Kasumi-1 (cell line): ENCODE data around the gene CMSS1.
"Not testable (repeated sequence)": the region's sequence is repeated elsewhere in the genome, so short reads cannot be mapped to it uniquely, and the experiment has no call there.

ENCODE experiments used
- DNase-seq, 2 experiments: peaks; one replicate each; lab custom pipeline; 2025; lab: John Stamatoyannopoulos, UW

The CMSS1 gene

GRCh38 chr3:99818818-99819217 lies 1.2 kb downstream of the CMSS1 start:
- DNase-seq: no peak

- DNase-seq: no peak
Observed at GRCh38 chr3:99823723-99824711, 6.4 kb downstream of the CMSS1 start.

DNA sequence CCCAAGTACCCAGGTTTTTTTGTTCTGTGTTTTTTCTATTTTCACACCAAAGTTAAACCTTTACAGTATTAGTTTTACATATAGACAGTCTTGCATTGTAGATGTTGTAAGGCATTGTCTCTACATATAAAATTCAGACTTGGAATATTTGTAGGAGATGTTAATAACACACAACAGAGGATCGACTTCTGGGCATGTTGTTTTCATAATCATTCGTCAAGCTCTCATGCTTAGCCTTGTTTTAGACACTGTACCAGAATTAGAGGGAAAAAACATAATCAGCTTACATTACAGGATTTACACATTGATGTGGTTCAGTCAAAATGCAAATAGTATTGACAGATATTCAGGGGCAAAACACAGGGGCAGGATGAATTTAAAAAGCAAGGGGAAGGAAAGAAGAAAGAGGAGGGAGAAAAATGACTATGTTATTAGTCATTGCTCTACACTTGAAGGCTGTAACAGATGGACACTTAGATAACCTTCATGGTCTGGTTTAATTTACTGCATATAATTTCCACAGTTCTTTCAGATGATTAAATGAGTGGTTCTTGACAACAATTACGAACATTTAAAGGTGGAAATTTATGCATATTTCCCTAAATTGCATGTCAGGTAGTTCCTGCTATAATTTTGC lies 7.5 kb downstream of the CMSS1 start:
- DNase-seq: no peak

- no peak for DNase-seq
Observed at GRCh38 chr3:99829844-99830243, 12.2 kb downstream of the CMSS1 start.

GRCh38 chr3:99833617-99834205 lies 16.0 kb downstream of the CMSS1 start:
- no peak for DNase-seq

GRCh38 chr3:99834211-99834957 lies 16.7 kb downstream of the CMSS1 start:
- no peak for DNase-seq

DNA sequence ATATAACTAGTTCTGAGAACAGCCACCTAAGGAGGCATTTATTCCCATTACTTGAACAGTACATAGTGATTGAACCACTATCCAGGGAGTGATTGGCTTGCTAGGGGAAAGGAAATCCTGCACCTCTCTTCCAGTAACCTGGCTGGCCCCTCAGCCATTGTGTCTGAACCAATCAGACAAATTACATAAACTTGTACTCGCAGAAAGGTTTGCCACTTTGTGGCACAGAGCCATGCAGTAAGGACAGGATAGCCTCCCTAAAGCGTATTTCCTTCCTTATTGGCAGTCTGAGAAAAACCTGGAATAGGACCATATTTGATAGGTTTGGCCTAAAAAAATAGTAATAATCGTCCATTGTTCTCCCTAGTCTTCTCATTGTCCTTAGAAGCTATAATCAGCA lies 19.0 kb downstream of the CMSS1 start:
- no peak for DNase-seq

GRCh38 chr3:99837715-99838114 lies 20.1 kb downstream of the CMSS1 start:
- DNase-seq: no peak

GRCh38 chr3:99838755-99839154 lies 21.1 kb downstream of the CMSS1 start:
- DNase-seq: no peak

- DNase-seq: no peak
Observed at GRCh38 chr3:99839613-99840012, 22.0 kb downstream of the CMSS1 start.

GRCh38 chr3:99841949-99842348 lies 24.3 kb downstream of the CMSS1 start:
- not testable (repeated sequence) for DNase-seq

DNA sequence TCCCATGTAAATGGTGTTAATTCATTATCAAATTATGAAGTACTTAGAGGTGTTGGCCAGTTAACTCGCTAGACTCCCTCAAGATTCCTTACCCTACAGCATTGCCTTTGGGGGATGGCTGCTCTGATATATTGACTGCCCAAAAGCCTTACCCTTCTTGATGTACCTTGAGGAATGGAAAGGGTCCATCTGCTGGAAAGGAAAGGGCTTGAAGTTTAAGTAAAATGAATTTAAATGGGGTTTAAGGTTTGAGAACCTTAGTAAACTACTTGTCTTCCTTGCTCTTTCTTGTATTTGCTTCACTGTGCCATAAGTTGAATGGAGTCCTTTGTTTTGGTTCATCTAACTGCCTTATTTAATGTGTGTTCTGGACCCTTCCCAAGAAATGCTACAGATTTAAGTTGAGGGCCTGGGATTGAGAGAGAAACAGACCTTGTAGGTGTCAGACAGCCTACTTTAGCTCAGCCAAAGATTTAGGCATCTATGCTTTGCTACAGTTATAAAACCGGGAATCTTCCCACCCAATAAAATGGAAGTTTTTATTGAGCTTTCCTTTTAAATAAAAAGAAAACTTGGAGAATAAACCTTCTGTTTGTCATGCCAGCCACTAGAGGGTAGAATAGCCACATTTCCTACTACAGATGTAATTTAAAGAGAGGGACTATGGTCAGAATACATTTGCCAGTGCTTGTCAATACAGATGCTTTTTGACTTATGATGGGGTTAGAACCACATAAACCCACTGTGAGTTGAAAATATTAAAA lies 25.3 kb downstream of the CMSS1 start:
- DNase-seq: peak; percentile 57 to 77

GRCh38 chr3:99843590-99844258 lies 26.1 kb downstream of the CMSS1 start:
- DNase-seq: no peak

DNA sequence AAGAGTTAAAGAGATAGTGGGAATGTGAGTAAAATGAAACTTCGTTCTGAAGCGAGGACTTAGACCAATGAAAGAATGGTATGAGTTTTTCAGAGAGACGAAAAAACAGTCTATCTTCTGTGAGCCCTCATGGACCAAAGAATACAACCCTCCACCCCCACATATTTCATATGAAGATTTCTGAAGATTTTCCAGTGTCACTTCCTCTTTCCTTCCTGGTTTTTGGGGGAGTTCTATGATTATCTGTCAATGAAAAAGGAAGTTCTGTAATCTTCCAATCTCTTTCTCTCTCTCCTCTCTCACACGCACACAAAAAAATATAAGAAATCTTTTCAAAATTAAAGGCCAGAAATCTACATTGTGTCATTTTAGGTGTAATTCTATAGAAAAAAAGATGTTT lies 27.7 kb downstream of the CMSS1 start:
- peak; percentile 7 to 42 for DNase-seq

GRCh38 chr3:99845999-99846398 lies 28.3 kb downstream of the CMSS1 start:
- DNase-seq: no peak

GRCh38 chr3:99846477-99847160 lies 29.0 kb downstream of the CMSS1 start:
- DNase-seq: no peak

- DNase-seq: no peak
Observed at GRCh38 chr3:99848433-99848832, 30.8 kb downstream of the CMSS1 start.

- peak; percentile 51 to 63 for DNase-seq
Observed at GRCh38 chr3:99850608-99851007, 32.9 kb downstream of the CMSS1 start.

GRCh38 chr3:99851955-99852354 lies 34.3 kb downstream of the CMSS1 start:
- no peak for DNase-seq

GRCh38 chr3:99852851-99853250 lies 35.2 kb downstream of the CMSS1 start:
- DNase-seq: no peak
